Activated T-cell treated with anti-CD3 and anti-CD28 coated beads for 1 hour (primary cell): ENCODE data around the gene IFITM10.

ENCODE experiments used
- DNase-seq: peaks from one replicate; pipeline ENCODE4 v3.0.0-alpha.2; 2020; ENCODE audit warnings: low read depth

The IFITM10 gene

DNA sequence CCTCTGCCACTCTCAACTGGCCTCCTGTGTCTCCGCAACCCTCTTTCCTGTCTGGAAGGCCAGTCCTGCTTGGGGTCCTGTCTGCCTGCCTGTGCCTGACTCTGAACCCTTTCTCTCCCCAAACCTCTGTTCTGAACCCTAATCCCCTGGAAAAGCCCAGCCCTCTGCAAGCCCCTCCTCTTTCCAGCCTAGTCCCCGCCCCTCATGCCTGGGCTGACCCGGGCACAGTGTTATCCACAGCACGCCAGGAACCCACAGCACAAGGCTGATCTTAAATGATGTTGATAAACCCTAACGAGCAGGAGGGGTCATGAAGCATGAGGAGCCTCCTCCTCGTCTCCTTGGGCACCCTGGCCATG lies at the start of gene IFITM10:
IFITM10 (minus strand) TSS at position 115 of the 359 bp plus-strand sequence. CDS start 153 bp downstream, outside the sequence.
- DNase-seq, result no peak

DNA sequence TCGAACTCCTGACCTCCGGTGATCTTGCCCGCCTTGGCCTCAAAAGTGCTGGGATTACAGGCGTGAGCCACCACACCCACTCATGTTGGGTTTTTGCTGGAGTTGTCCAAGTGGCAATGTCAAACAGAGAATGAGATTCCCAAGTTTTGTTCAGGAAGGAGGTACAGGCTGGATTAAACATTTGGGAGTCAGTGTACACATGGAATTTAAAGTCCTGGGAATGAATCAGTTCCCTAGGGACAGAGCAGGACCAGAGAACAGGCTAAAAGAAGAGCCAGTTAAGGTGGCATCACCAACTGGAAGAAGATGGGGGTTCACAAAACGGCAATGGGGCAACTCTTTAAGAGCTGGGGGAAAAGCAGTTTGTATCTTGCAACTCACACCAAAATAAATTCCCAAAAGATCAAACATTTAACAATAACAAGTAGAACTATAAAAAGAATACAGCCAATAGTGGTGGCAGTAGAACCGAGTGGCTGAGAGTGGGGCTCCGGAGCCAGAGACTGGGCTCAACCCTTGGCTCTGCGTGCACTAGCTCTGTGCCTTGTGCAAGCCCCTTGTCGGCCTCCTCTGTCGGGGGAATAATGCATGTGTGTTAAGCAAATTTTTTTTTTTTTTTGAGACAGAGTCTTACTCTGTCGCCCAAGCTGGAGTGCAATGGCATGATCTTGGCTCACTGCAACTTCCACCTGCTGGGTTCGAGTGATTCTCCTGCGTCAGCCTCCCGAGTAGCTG lies 47.2 kb upstream of the IFITM10 start:
- no peak for DNase-seq

DNA sequence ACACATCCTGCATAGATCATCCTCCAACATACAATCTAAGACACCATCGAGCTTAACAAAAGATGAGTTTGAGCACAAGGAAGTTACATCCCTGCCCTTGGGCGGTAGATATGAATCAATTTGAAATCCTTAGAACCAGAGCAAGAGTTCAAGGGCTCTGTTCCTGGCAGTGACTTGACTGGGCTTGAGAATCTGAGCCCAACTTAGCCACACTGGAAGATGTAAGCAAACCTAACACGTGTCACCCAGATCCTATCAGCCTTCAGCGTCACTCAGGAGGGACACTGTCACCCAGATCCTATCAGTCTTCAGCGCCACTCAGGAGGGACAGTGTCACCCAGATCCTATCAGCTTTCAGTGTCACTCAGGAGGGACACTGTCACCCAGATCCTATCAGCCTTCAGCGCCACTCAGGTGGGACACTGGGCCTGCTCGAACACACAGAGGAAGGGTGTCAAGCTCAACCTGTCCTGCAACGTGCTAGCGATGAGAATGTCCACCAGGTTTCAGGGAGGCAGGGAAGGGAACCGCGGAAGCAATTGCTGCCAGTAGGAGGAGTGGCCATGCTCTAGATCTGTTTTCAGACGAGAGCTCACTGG lies 46.1 kb upstream of the IFITM10 start:
- DNase-seq, result no peak

DNA sequence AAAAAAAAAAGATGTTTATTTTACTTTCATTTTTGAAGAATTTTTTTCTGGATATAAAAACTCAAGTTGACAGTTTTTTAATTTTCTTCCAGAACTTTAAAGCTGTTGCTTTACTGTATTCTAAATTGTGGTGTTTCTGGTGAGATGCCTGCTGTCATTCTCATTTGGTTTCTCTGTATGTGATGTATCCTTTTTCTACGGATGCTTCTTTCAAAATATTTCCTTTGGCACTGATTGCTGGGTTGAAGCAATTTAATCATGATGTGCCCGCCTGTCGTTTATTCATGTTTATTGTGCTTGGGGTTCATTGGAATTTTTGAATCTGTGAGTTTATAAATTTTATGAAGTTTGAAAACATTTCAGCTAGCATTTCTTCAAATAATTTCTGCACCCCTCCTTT lies 42.7 kb upstream of the IFITM10 start:
- no peak for DNase-seq

DNA sequence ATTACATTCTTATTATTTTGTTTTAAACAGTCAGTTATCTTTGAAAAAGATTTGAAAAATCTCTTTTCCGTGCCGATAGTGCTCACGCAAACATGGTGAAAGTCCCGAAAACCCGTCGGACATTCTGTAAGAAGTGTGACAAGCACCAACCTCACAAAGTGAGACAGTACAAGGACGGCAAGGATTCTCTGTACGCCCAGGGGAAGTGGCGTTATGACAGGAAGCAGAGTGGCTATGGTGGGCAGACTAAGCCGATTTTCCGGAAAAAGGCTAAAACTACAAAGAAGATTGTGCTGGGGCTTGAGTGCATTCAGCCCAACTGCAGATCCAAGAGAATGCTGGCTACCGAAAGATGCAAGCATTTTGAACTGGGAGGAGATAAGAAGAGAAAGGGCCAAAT lies 42.1 kb upstream of the IFITM10 start:
- no peak for DNase-seq

DNA sequence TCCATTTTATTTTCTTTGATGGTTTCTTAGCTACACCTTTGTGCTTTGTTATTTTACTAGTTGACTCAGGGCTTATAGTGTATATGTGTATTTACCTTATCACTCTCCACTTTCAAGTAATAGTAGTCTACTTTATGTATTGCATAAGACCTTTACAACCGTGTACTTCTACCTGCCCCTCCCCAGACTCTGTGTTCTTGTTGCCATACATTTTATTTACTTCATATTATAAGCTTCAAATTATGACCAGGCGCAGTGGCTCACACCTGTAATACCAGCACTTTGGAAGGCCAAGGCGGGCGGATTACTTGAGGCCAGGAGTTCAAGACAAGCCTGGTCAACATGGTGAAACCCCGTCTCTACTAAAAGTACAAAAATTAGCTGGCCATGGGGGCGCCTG lies 41.5 kb upstream of the IFITM10 start:
- no peak for DNase-seq

DNA sequence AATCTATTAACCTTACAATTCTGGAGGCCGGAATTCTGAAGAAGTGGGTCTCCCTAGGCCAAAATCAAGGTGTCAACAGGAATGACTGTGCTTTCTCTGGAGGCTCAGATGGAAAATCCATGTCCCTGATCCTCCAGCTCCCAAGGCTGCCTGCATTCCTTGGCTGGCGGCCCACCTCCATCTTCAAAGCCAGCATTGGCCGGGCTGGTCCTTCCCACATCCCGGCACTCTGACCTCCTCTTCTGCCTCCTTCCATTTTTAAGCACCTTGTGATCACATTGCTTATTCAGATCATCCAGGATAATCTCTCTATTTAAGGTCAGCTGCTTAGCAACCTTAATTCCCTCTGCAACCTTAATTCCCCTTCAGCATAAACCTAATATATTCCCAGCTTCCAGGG lies 36.1 kb upstream of the IFITM10 start:
- no peak for DNase-seq

DNA sequence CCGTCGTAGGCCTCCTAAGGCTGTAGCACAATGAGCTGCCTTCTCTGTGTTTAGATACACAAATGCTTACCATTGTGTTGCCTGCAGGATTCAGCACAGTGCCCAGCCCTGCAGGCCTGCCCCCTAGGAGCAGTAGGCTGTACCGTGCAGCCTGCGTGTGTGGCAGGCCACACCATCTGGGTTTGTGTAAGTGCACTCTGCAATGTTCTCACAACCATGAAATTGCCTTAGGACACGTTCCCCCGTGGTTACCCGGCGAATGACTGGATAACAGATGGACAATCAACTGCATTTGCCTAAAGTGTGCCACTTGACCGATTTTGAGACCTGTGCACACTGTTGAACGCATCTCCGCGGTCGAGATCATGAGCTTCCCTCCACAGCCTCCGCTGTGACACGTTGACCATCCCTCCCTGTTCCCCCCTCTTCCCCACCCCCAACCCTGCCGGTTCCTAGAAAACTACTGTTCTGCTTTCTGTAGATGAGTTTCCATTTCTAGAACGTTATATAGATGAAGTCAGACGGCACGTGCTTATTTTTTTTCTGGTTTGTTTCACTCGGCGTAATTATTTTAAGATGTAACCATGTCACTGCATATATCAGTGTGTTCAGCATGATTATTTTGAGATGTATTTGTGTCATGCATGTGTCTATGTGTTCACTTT lies 35.5 kb upstream of the IFITM10 start:
- no peak for DNase-seq

DNA sequence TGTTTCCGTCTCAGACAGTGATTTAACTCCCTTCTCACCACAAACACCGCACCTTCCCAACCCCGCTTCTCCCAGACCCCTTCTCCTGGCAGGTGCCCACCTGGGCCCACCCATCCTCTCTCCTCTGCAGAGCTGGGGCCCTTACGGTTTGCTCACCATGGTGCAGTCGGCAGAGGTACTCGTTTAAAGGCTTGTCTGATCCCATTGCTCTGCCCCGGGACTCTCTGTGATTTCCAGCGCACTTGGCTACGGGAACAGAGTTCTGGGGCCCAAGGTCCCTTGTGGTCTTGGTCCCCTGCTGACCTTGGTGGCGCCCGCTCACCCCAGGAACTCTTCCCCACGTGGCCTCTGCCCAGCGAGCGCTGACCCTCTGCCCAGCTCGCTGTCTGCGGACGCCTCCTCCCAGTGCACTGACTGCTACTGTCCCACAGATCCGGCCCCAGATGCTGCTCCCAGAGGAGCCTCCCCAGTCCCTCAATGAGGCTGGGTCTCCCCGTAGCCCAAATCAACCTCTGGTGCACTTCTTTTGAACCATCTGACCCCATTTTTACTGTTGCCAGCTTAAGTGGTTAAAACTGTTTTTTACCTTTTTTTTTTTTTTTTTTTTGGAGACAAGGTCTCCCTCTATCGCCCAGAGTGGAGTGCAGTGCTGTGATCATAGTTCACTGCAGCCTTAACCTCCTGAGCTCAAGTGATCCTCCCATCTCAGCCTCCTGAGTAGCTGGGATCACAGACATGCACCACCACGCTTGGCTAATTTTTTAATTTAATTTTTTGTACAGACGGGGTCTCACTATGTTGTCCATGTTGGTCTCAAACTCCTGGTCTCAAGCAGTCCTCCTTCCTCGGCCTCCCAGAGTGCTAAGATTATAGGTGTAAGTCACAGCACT lies 34.6 kb upstream of the IFITM10 start:
- DNase-seq, result no peak

DNA sequence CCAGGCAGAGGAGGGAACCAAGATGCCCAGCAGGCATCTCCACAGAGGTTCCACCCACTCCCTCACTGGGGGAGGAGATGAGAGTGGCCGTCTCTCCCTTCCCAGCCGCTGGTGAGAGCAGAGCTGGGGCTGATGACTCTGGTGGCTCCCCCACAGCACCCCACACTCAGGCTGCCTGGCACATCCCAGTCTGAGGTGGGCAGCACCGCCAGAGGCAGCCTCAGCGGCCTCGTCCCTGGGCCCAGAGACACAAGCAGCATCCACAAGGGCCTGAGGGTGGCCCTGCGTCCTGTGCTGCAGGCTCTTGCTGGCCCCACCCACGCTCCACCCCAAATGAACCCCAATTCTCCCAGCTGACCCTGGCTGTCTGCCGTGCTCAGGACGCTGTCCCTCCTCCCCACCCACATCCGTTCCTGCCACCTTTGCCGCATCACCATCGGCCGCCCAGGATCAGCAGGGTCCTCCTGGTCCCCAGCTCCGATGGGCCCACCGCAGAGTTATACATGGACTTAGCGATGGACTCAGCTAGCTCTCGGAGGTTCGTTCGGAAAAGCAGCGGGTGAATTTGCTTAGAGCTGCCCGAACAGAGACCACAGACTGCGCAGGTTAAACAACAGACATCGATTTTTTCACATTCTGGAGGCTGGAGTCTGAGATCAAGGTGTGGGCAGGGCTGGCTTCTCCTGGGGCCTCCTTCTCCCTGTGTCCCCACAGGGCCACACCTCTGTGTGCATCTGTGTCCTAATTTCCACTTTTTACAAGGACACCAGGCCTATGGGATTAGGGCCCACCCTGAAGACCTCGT lies 33.5 kb upstream of the IFITM10 start:
- DNase-seq, result no peak

DNA sequence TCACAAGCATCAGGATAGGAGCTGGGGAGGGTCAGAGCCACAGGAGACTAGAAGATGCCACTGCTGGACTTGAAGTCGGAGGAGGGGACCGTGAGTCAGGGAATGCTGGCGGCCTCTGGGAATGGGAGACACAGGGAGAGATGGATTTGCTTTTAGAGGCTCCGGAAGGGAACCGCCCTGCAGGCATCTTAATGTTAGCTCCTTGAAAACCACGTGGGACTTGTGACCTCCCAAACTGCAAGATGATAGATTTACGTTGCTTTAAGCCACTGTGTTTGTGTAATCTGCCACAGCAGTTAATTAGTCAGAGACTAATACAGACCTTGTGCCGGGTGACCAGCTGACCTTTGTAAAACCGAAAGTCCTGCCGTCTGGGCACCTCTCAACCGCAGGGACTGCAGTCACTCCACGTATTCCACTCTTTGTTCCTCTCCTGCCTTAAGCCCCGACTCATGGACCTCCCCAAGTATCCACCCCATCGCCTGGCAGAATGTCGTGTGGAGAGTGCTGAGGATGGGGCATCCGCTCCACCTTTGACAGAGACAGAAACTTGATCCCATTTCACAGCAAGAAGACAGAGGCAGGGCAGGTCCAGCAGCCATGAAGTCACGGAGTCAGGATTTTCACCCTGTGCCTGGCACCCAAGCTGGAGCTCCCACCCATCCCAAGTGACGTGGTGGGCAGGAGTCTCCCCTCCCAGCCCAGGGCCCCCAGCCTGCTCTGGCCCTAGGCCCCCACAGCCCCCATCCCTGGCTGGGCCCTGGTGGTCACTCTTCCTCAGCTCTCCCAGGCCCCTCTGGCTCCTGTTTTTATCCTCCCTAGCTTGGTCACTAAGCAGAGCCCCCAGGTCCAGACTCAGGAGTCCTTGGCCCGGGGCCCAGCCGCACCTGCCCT lies 32.7 kb upstream of the IFITM10 start:
- no peak for DNase-seq

DNA sequence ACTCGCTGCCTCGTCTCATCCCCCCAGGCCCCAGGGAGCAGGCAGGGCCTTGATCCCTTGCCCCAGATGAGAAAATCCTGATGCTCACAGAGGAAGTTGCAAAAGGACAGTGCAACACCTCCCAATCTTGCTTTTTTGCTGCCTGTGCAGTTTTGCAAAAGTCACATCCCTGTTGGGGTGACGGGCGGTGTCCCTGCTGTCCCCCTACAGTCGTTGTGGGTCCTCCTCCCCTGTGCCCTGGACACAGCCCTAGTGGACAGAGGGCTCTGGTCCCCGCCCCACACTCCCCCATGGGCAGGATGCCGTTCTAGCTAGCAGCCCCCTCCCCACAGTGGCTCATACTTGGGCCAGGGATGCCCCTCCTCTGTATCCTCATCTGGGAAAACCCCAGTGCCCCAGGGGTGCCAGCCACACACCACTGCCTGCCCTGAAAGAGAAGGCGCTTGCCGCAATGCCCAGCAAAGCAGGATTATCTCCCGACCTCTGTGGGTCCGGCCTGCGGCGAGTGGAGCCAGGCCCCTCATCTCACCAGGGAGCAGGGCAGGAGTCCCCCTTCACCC lies 31.7 kb upstream of the IFITM10 start:
- DNase-seq, result no peak

DNA sequence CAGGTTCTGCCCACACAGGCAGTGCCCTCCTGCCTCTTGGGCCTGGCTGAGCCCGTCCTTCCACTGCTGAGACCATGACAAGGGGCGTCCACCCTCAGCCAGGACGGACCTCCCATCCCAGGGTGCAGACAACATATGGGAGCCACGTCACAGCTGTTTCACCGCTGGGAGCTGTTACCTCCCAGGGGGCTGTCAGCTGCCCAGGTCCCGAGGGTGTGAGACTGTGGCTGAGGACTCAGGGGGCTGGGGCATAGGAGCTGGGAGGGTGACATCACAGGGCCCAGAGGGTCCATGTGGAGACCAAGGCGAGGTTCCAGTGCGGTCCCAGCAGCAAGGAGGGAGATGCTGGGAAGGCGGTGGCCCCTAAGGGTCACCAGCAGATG lies 31.2 kb upstream of the IFITM10 start:
- DNase-seq, result no peak

DNA sequence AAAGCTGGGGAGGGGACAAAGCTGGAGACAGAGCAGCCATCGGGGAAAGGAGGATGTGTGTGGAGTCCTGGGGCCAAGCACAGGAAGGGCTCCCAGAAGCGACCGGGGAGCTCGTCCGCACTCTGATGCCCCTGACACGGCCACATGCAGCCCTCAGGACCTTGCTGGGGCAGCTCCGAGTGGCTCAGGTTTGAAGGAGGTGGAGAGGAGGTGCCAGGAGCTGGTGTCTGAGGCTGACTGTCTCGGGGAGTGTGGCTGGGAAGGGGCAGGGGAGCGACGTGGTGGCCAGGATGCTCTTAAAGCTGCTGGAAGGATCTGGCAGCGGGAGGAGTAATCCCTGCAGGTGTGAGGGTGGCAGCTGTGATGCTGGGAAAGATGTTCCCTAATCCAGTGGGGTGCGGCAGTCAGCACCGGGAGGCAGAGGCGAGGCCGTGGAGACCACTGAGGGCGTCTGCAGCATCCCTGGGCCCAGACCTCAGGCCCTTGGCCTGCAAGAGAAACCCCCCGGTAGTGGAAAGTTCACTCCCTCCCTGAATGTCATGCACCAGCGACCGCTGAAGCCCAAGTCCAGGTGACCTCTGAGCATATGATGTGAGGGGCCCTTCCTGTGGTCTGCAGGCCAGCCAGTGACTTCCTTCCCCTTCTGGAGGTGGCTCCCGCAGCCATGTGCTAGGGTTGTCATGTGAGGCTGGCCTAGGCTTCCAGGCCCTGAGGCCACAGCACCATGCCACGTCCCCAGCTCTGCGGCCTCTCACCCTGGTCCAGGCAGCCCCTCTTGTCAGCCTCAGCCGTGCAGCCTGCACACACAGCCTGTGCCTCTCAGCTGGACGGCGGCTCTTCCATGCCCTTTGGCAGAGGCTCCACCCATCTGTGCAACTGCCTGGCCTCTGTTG lies 30.6 kb upstream of the IFITM10 start:
- DNase-seq, result no peak

DNA sequence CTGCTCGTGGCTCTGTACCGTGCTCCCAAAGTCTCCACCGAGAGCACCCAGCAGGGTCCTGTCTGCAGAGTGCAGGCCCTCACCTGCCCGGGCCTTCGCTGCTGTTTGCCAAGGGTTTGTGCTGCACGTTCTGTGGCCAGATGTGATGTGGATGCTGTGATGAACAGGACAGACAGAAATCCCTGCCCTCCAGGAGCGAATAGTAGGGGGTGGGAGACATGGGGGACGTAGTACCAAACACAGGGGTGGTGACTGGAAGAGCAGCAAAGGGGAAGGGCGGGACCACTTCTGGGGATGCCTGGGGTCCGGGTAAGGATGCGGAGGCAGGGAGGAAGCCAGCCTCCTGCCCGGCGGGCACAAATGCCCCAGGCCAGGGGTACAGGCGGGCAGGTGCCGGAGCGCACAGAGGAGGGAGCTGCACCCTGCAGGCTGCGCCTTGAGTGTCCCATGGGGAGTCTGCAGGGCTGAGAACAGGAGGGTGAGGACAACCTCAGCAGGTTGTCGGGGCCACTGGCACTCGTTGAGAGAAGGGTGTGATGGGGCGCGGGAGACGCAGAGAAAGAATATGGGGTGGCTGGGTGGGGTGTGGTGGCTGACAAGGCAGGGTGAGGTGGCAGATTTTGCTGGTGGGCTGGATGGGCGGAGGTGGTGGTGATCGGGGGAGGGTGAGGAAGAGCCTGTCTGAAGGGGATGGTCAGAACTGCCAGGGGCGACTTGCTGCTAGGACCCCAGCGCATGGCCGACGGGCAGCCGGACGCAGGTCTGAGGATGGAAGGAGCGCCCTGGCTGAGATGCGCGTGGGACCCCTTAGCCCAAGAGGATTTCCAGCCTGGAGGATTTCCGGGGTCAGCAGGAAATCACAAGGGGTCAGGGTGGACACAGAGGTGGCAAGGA lies 29.7 kb upstream of the IFITM10 start:
- DNase-seq, result no peak

DNA sequence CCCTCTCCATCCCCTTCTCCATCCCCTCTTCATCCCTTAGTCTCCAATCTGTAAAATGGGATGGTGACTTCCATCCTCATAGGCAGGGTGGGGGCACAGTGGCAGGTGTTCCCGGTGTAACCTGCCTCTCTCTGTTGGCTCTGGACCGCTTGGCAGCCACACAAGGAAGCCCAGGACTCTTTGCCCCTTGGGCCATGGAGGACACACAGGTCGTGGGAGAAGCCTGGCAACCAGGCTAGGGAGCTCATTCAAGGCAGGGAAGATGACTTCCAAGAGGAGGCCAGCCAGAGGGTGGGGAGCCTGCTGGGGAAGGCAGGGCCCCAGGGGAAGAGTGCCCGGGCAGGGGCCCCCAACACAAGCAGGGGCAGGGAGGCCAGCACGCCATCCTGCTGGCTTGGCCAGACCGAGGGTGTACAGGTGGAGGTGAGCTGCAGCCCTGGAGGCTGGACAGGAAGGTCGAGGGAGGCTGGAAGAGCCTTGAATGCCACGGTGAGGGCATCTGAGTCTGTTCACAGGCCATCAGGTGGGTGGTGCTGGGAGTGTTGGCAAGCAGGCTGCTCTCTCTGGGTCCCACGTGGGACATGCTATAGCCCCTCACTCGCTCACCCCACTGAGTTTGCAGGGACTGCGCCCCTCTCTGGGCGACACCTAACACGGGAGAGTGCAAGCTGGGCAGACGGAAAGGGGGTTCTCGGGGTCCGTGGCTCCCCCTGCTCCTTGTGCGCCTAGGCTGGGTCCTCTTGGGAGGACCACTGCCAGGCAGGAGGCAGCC lies 28.8 kb upstream of the IFITM10 start:
- no peak for DNase-seq

DNA sequence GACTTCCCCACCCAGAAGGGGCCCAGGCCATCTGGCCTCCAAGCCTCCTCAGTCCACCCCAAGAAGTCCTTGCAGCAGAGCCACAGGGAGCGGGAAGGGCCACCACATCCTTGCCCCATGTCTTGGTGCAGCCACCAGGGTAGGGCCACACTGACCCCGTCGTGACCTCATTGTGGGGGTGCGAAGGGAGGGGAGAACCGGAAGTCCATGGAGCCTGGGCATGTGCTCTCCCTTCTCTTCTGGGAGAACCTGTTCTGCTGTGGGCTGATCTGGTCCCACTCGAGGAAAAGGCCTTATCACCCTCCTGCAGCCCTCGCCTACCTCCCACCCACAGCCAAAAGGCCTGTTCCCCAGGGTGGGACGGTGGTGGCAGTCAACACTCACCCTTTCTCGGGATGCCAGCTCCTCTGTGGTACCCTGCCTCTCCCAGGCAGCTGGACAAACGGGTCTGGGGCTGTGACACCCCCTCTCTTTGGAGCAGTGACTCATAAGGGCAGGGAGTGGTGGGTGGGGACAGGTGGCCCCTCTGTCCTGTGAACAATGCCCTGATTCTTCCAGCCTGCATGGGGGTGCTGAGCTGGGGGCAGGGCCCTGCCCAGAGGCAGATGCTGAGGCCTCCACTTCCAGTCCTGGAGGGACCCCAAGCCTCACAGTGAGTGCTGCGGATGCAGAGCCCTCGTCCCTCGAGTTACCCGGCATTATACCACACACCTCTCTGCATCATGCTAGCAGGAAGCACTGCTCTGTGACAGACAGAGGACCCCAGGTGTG lies 27.9 kb upstream of the IFITM10 start:
- no peak for DNase-seq
